Measurements from ENCODE around the gene RPN1. TPM values are rescaled to one million over a fixed set of nuclear protein-coding genes. Genes with fewer than 3 reads are reported as not detected.

RPN1 gene
- total RNA-seq, 4 donors from 2014 or later: 179 to 268 (median 193) TPM

- no peak for TF ChIP-seq CTCF (IDR thresholded peaks at IDR 0.05; ENCODE audit: low read depth)
Observed at GRCh38 chr3:128590948-128591347, 59.7 kb downstream of the RPN1 start.

- no peak for TF ChIP-seq CTCF (IDR thresholded peaks at IDR 0.05; ENCODE audit: low read depth)
Observed at GRCh38 chr3:128588147-128588546, 62.5 kb downstream of the RPN1 start.

DNA sequence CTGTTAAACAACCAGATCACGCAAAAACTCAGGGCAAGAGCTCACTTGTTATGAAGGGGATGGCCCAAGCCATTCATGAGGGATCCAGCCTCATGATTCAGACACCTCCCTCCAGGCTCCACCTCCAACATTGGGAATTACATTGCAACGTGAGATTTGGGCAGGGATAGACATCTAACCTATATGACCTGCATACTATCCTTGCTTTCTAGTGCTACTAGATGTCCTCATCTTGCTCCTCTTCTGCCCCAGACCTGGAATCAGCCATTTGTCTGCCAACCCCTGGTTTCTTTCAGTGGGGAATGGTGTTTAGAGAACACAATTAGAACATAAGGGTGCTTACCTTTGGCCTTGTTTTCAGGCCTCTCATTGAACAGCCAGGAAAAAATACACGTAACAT is 63.2 kb downstream of the RPN1 start:
- no peak for TF ChIP-seq CTCF (IDR thresholded peaks at IDR 0.05; ENCODE audit: low read depth)

DNA sequence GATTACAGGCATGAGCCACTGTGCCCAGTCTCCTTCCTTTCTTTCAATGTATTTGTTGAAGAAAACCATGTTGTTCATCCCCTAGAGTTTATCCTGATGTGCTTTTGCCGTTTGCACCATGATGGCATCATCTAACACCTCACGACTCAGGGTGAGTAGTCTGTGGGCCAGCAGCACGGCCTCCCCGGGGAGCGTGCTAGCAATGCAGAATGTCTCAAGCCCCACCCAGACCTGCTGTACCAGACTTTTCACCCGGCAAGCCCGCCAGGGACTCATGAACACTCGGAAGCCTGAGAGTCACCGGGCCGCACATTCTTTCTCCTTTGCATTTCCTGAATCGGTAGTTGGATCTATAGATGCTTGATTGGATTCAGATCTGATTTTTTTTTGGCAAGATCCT is 64.6 kb downstream of the RPN1 start:
- TF ChIP-seq CTCF (IDR thresholded peaks at IDR 0.05; ENCODE audit: low read depth): no peak

DNA sequence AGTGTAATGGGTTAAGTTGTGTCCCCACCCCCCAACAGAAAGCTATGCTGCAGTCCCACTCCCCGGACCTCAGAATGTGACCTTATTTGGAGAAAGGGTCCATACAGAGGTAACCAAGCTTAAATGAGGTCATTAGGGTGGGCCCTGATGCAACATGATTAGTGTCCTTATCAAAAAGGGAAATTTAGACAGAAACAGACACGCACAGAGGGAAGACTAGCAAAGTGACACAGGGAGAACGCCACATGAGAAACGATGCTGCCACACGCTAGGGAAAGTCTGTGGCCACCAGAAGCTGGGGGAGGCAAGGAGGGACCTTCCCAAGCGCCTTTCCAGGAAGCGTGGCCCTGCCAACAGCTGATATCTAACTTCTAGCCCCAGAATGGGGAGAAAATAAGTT is 65.4 kb downstream of the RPN1 start:
- TF ChIP-seq CTCF (IDR thresholded peaks at IDR 0.05; ENCODE audit: low read depth): no peak

- TF ChIP-seq CTCF (IDR thresholded peaks at IDR 0.05; ENCODE audit: low read depth): no peak
Observed at GRCh38 chr3:128584412-128585020, 66.1 kb downstream of the RPN1 start.

DNA sequence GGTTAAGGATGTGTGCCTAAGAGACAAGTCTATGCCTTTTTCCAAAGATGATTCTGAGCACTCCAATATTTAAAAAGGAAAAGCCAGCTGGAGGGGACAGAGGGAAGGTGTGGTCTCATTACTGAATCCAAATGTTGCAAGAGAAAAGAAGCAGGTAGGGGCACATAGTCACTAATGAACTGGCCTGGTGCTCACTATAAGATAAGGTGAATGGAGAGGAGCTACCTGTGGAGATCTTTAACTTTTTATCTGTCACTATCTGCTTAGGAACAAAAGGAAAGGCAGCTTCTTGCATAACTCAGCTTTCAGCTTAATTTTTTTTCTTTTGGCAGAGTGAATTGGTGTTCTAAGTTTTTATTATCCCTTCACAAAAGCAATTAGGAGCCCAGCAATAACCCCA is 69.1 kb downstream of the RPN1 start:
- TF ChIP-seq CTCF (IDR thresholded peaks at IDR 0.05; ENCODE audit: low read depth): no peak

Measured in subcutaneous adipose tissue (tissue), 4 donors.